ENCODE results near the gene NUTM1. TPM values are rescaled to one million over a fixed set of nuclear protein-coding genes. Genes with fewer than 3 reads are reported as not detected.

NUTM1 gene, protein sequence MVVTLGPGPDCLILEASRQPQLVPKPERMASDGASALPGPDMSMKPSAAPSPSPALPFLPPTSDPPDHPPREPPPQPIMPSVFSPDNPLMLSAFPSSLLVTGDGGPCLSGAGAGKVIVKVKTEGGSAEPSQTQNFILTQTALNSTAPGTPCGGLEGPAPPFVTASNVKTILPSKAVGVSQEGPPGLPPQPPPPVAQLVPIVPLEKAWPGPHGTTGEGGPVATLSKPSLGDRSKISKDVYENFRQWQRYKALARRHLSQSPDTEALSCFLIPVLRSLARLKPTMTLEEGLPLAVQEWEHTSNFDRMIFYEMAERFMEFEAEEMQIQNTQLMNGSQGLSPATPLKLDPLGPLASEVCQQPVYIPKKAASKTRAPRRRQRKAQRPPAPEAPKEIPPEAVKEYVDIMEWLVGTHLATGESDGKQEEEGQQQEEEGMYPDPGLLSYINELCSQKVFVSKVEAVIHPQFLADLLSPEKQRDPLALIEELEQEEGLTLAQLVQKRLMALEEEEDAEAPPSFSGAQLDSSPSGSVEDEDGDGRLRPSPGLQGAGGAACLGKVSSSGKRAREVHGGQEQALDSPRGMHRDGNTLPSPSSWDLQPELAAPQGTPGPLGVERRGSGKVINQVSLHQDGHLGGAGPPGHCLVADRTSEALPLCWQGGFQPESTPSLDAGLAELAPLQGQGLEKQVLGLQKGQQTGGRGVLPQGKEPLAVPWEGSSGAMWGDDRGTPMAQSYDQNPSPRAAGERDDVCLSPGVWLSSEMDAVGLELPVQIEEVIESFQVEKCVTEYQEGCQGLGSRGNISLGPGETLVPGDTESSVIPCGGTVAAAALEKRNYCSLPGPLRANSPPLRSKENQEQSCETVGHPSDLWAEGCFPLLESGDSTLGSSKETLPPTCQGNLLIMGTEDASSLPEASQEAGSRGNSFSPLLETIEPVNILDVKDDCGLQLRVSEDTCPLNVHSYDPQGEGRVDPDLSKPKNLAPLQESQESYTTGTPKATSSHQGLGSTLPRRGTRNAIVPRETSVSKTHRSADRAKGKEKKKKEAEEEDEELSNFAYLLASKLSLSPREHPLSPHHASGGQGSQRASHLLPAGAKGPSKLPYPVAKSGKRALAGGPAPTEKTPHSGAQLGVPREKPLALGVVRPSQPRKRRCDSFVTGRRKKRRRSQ
- polyA plus RNA-seq = 0.09 TPM
- long read RNA-seq, donor 1 = 0 reads
- long read RNA-seq, donor 2 = 0 reads
- long read RNA-seq, donor 3 = 0 reads
- long read RNA-seq, donor 4 = 0 reads
- long read RNA-seq, donor 5 = 0 reads
- long read RNA-seq, donor 6 = 0 reads
- long read RNA-seq, donor 7 = 0 reads
- long read RNA-seq, donor 8 = 0 reads
- long read RNA-seq, donor 9 = 0 reads
- long read RNA-seq, donor 10 = 0 reads
- long read RNA-seq, donor 11 = 0 reads

DNA sequence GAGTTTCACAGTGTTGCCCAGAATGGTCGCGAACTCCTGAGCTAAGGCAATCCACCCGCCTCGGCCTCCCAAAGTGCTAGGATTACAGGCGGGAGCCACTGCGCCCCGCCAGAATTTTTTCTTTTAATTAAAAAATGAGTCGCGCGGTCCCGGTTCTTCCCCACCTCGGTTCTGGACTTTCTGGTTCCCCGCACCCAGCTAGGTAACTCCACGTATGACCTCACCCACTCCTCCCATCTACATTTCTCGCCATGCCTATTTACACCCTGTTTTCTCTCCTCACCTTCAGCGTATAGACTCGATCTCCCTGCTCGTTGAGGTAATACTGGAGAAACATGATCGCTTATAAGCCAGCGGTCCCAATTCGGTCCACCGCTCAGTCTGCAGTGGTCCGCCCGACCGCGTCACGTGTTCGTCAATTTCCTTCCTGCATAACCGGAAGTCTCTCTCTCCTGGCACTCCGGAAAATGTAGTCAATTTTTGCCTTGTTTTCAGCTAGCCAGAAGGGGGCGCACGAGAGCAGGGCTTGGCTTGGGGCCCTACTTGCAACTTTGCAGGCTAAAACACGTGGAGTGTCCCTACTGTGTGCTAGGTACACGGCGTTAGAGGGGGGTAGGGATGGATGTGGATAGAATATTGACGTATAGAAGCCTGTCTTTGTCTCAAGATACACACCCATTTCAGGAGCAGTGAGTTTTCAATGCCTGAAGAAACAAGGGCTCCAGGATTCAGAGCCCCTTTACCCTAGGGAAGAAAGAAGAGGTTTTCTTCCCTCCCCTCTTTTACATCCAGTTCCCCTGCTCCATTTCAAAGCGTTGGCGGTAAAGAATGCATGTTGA lies at the start of gene NUTM1, which contains the start of gene NOP10:
Gene NUTM1, plus strand, starts transcription at position 579 of the 839 bp plus-strand sequence. CDS start 382 bp downstream, outside the sequence.
Gene NOP10, minus strand, starts transcription at position 400 of the 839 bp plus-strand sequence. Its CDS starts 63 bp downstream, at position 337.
- H3K27ac ChIP-seq (ENCODE audit: low read length) = peak within 1 kb of the TSS; percentile 95

DNA sequence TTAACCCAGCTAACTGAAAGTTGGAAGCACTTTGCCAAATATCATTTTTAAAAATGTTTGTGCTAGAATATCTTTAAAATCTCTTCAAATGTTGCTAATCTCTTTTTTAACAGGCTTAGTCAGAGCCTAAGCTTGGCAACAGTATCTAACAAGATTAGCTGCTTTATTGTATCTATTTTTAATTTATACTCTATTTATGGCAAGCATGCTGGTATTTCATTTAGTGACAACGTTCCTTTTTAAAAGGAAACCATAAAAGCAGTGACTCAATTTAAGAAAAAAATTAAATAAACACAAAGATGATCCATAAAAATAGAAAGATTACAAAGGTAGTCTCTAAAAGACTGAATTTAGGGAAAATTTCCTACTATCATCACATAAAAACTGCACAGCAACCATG lies 46.1 kb upstream of the NUTM1 start:
- Histone ChIP-seq H3K27me3 (ENCODE audit: control insufficient read depth, insufficient read depth, low read length) (no peaks in the 10 kb centered on the region), H3K9me3 (ENCODE audit: control insufficient read depth, low read depth, low read length) (peaks cover 4% of the 10 kb centered on the region), H3K4me1 (ENCODE audit: control insufficient read depth, insufficient read depth, low read length) (no peaks in the 10 kb centered on the region), H3K36me3 (ENCODE audit: control insufficient read depth, insufficient read depth, low read length) (peaks cover 5% of the 10 kb centered on the region), H3K4me3 (ENCODE audit: low read length) (no peak overlapping the region), H3K27ac (ENCODE audit: low read length) (no peak overlapping the region)
- WGBS (ENCODE audit: insufficient coverage, low lambda C conversion rate) = 0% methylated on average over 1 of the region's 1 CpG
- DNase-seq = no peak

More for the DNA sequence above, at the start of gene NUTM1, which contains the start of gene NOP10:
- no peaks in the 10 kb centered on the region for H3K27me3 ChIP-seq (ENCODE audit: control insufficient read depth, insufficient read depth, low read length)
- peaks cover 5% of the 10 kb centered on the region for H3K4me1 ChIP-seq (ENCODE audit: control insufficient read depth, insufficient read depth, low read length)
- DNase-seq = peak; percentile 90 to 95
- 0% methylated on average over 2 of the region's 38 CpGs for WGBS (ENCODE audit: insufficient coverage, low lambda C conversion rate)
- H3K36me3 ChIP-seq (ENCODE audit: control insufficient read depth, insufficient read depth, low read length) = peaks cover 8% of the 10 kb centered on the region
- peak within 1 kb of the TSS; percentile 80 for H3K4me3 ChIP-seq (ENCODE audit: low read length)
- no peaks in the 10 kb centered on the region for H3K9me3 ChIP-seq (ENCODE audit: control insufficient read depth, low read depth, low read length)

DNA sequence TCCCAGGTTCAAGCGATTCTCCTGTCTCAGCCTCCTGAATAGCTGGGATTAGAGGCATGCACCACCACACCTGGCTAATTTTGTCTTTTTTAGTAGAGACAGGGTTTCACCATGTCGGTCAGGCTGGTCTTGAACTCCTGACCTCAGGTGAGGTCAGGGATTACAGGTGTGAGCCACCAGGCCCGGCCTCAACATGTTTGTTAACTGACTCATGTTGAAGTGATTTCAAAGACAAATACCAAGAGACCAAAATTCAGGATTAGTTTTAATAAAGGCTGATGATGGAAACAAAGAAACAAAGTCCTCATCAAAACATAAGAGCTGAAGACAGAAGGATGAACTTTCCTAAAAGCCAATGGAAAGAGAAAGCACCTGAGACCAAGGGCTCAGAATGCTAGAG lies 42.1 kb upstream of the NUTM1 start:
- H3K9me3 ChIP-seq (ENCODE audit: control insufficient read depth, low read depth, low read length) = no peaks in the 10 kb centered on the region
- no peaks in the 10 kb centered on the region for H3K4me1 ChIP-seq (ENCODE audit: control insufficient read depth, insufficient read depth, low read length)
- no peaks in the 10 kb centered on the region for H3K27me3 ChIP-seq (ENCODE audit: control insufficient read depth, insufficient read depth, low read length)
- no peaks in the 10 kb centered on the region for H3K36me3 ChIP-seq (ENCODE audit: control insufficient read depth, insufficient read depth, low read length)
- no peak overlapping the region for H3K27ac ChIP-seq (ENCODE audit: low read length)
- H3K4me3 ChIP-seq (ENCODE audit: low read length) = no peak overlapping the region
- DNase-seq = no peak
- WGBS (ENCODE audit: insufficient coverage, low lambda C conversion rate) = no CpG with 5 or more reads among the region's 3 CpGs

DNA sequence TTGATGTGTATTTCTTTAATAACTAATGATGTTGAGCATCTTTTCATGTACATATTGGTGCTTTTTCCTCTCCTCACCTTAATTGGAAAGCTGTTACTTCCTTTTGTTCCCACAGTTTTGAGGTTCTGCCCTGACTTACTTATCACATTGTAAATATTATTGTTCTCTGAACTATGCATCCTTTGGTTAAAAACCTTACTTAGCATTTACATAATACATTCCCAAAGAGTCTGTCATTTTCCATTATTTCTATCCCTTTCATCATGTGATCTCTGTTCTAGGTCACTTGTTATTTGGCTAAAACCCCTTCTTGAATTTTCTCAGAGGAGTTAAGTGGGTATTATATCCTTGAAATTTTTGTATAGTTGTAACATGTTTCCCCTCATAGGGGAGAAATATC lies 38.5 kb upstream of the NUTM1 start:
- no peak for DNase-seq
- H3K27me3 ChIP-seq (ENCODE audit: control insufficient read depth, insufficient read depth, low read length) = no peaks in the 10 kb centered on the region

DNA sequence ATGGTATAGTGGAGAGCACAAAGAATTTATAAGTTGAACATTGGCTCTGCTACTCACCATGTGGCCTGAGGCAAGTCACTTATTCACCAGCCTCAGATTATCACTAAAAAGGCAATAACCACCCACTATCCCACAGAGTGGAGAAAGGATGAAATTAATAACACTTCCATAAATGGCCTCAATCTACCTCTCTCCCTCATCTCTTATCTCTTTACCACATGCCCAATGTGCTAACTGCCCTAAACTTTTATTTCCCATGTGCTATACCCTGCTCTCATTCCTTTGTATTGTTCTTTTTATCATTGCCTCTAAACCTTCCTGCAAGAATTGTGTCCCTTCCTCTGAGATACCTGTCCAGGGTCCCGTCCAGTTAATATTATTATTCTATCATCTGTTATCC lies 31.6 kb upstream of the NUTM1 start:
- DNase-seq = no peak
- 88% methylated on average over 1 of the region's 1 CpG for WGBS (ENCODE audit: insufficient coverage, low lambda C conversion rate)
- H3K27me3 ChIP-seq (ENCODE audit: control insufficient read depth, insufficient read depth, low read length) = no peaks in the 10 kb centered on the region
- H3K9me3 ChIP-seq (ENCODE audit: control insufficient read depth, low read depth, low read length) = no peaks in the 10 kb centered on the region
- H3K27ac ChIP-seq (ENCODE audit: low read length) = no peak overlapping the region
- peaks cover 2% of the 10 kb centered on the region for H3K36me3 ChIP-seq (ENCODE audit: control insufficient read depth, insufficient read depth, low read length)
- no peak overlapping the region for H3K4me3 ChIP-seq (ENCODE audit: low read length)
- no peaks in the 10 kb centered on the region for H3K4me1 ChIP-seq (ENCODE audit: control insufficient read depth, insufficient read depth, low read length)

More for the DNA sequence above, 38.5 kb upstream of the NUTM1 start:
- Histone ChIP-seq H3K4me1 (ENCODE audit: control insufficient read depth, insufficient read depth, low read length) (no peaks in the 10 kb centered on the region), H3K27ac (ENCODE audit: low read length) (no peak overlapping the region), H3K36me3 (ENCODE audit: control insufficient read depth, insufficient read depth, low read length) (no peaks in the 10 kb centered on the region), H3K9me3 (ENCODE audit: control insufficient read depth, low read depth, low read length) (no peaks in the 10 kb centered on the region), H3K4me3 (ENCODE audit: low read length) (no peak overlapping the region)

DNA sequence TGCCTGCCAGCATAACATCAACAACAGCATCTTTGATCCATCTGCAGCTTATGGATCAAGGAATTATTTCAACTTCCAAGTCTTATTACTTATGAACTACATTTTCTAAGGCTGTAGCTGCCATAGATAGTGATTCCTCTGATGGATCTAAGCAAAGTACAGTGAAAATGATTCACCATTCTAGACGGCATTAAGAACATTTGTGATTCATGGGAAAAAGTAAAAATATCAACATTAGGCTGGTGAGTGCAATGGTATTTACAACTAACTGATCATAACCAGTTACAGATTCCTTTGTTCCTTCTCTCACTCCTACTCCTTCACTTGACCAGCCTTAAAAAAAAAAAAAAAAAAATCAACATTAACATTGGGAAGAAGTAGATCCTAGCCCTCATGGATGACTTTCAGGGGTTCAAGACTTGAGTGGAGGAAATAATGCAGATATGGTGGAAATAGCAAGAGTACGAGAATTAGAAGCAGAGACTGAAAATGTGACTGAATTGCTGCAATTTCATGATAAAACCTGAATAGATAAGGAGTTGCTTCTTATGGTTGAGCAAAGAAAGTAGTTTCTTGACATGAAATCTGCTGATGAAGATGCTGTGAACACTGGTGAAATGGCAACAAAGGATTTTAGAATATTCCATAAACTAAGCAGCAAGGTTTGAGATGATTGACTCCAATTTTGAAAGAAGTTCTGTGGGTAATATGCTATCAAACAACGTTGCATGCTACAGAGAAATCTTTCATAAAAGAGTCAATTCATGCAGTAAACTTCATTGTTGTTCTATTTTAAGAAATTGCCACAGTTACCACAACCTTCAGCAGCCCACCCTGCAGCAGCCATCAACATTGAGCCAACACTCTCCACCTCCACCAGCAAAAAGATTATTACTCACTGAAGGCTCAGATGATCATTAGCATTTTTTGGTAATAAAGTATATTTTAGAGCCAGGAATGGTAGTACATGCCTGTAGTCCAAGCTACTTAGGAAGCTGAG lies 28.3 kb upstream of the NUTM1 start:
- no peak for DNase-seq
- Histone ChIP-seq H3K4me1 (ENCODE audit: control insufficient read depth, insufficient read depth, low read length) (no peaks in the 10 kb centered on the region), H3K4me3 (ENCODE audit: low read length) (no peak overlapping the region), H3K9me3 (ENCODE audit: control insufficient read depth, low read depth, low read length) (no peaks in the 10 kb centered on the region), H3K27ac (ENCODE audit: low read length) (no peak overlapping the region), H3K36me3 (ENCODE audit: control insufficient read depth, insufficient read depth, low read length) (peaks cover 2% of the 10 kb centered on the region), H3K27me3 (ENCODE audit: control insufficient read depth, insufficient read depth, low read length) (no peaks in the 10 kb centered on the region)
- WGBS (ENCODE audit: insufficient coverage, low lambda C conversion rate) = 72% methylated on average over 3 of the region's 3 CpGs

DNA sequence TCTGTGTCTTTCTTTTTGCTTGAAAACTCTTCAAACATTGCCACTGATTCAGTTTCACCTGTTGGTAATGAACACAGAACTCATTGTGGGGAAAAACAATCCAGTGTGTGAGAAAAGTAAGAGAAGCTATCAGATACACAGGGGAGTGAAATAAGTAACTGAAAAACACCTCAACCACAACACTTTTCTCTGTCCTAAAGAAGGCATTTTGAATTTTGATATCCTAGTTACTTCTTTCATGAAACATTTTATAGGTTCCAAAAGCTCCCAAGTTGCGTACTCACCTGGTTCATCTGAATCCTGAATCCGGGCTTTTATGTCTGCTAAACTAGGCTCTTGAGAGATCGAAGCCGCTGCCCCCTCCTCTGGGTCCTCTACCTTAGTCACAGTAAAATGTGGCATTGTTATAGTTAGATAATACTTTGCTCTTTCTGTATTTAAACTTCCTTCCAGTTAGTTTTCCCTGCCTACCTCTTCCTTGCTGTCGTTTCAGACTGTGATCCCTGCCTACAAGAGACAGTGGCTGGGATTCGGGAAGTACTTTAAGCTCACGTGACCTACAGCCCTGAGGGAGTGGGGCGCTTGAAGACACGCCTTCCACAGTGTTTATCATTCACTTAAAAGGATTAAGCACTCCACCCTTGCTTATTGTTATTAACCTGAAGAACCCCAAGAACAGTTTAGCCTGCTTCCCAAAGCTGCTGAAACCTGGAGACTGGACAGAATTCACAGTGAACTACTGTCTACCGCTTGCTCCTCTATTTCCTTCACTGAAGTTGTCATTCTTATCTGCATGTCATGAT lies 24.6 kb upstream of the NUTM1 start:
- WGBS (ENCODE audit: insufficient coverage, low lambda C conversion rate) = no CpG with 5 or more reads among the region's 10 CpGs
- Histone ChIP-seq H3K4me1 (ENCODE audit: control insufficient read depth, insufficient read depth, low read length) (no peaks in the 10 kb centered on the region), H3K27ac (ENCODE audit: low read length) (peak overlapping the region; percentile 76), H3K36me3 (ENCODE audit: control insufficient read depth, insufficient read depth, low read length) (peaks cover 2% of the 10 kb centered on the region), H3K27me3 (ENCODE audit: control insufficient read depth, insufficient read depth, low read length) (no peaks in the 10 kb centered on the region), H3K4me3 (ENCODE audit: low read length) (peak overlapping the region; percentile 56), H3K9me3 (ENCODE audit: control insufficient read depth, low read depth, low read length) (no peaks in the 10 kb centered on the region)
- peak; percentile 74 to 90 for DNase-seq

DNA sequence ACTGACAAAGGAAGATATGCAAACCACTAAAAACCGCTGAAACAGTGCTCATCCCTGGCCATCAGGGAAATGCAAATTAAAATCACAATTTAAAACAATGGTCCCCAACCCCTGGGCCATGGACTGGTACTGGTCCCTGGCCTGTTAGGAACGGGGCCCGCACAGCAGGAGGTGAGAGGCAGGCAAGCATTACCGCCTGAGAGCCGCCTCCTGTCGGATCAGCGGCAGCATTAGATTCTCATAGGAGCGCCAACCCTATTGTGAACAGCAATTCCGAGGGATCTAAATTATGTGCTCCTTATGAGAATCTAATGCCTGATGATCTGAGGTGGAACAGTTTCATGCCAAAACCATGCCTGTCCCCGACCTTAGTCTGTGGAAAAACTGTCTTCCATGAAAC lies 19.9 kb upstream of the NUTM1 start:
- 100% methylated on average over 1 of the region's 10 CpGs for WGBS (ENCODE audit: insufficient coverage, low lambda C conversion rate)
- DNase-seq = no peak
- no peak overlapping the region for H3K27ac ChIP-seq (ENCODE audit: low read length)
- no peaks in the 10 kb centered on the region for H3K9me3 ChIP-seq (ENCODE audit: control insufficient read depth, low read depth, low read length)
- no peaks in the 10 kb centered on the region for H3K36me3 ChIP-seq (ENCODE audit: control insufficient read depth, insufficient read depth, low read length)
- no peak overlapping the region for H3K4me3 ChIP-seq (ENCODE audit: low read length)
- H3K4me1 ChIP-seq (ENCODE audit: control insufficient read depth, insufficient read depth, low read length) = no peaks in the 10 kb centered on the region
- no peaks in the 10 kb centered on the region for H3K27me3 ChIP-seq (ENCODE audit: control insufficient read depth, insufficient read depth, low read length)

Data from large intestine (tissue), 12 donors.